Neural crest cell (in vitro differentiated cells): ENCODE data around the gene ZDHHC1. TPM values are rescaled to one million over a fixed set of nuclear protein-coding genes. Genes with fewer than 3 reads are reported as not detected.

Experiments used
- DNase-seq: peaks from one replicate; pipeline ENCODE4 v3.0.0; 2021; ENCODE audit warnings: low read depth, mixed read lengths, low spot score
- H3K27ac Mint-ChIP-seq: one replicate; pipeline ENCODE4 v1.8.0; 2021; ENCODE audit warnings: mild to moderate bottlenecking, mixed read lengths; ENCODE audit not compliant: unreplicated experiment
- H3K27me3 Mint-ChIP-seq: 2 replicates; pipeline ENCODE4 v1.8.0; 2021; ENCODE audit warnings: low read depth, mild to moderate bottlenecking, mixed read lengths
- H3K36me3 Mint-ChIP-seq: 2 replicates; pipeline ENCODE4 v1.8.0; 2021; ENCODE audit warnings: low read depth, mild to moderate bottlenecking, mixed read lengths
- H3K4me1 Mint-ChIP-seq: 2 replicates; pipeline ENCODE4 v1.8.0; 2021; ENCODE audit warnings: mixed read lengths
- H3K4me3 Mint-ChIP-seq: one replicate; pipeline ENCODE4 v1.8.0; 2021; ENCODE audit warnings: mild to moderate bottlenecking, mixed read lengths
- H3K9me3 Mint-ChIP-seq: 2 replicates; pipeline ENCODE4 v1.8.0; 2021; ENCODE audit warnings: mixed read lengths
- CTCF ChIP-seq: fragments of 200-600 bp; sonication (generic); conservative IDR thresholded peaks from 2 replicates; pipeline ENCODE4 v1.5.0; 2021; ENCODE audit warnings: antibody characterized with exemption, mild to moderate bottlenecking
- total RNA-seq: library from RNA; stranded (reverse); gene quantifications from 2 replicates; pipeline ENCODE4 v1.2.1, GENCODE V29; 2021

The ZDHHC1 gene
- total RNA-seq, 1 donor from 2014 or later: 10.2 TPM

- Mint-ChIP-seq H3K27me3 (no peaks in the 10 kb centered on the region), H3K36me3 (no peaks in the 10 kb centered on the region), H3K4me3 (no peak overlapping the region), H3K27ac (peak overlapping the region; percentile 62), H3K4me1 (peaks cover 11% of the 10 kb centered on the region), H3K9me3 (no peaks in the 10 kb centered on the region)
- DNase-seq: no peak
- no peak for TF ChIP-seq CTCF
These were observed 9.0 kb downstream of the ZDHHC1 start for GRCh38 chr16:67407176-67407787.

GRCh38 chr16:67406111-67406971, 9.9 kb downstream of the ZDHHC1 start:
- no peaks in the 10 kb centered on the region for H3K27me3 Mint-ChIP-seq
- peaks cover 18% of the 10 kb centered on the region for H3K4me1 Mint-ChIP-seq
- DNase-seq: no peak
- no peak overlapping the region for H3K4me3 Mint-ChIP-seq
- peak overlapping the region; percentile 60 for H3K27ac Mint-ChIP-seq
- no peak for TF ChIP-seq CTCF
- no peaks in the 10 kb centered on the region for H3K36me3 Mint-ChIP-seq
- no peaks in the 10 kb centered on the region for H3K9me3 Mint-ChIP-seq

GRCh38 chr16:67405336-67405735, 10.9 kb downstream of the ZDHHC1 start:
- DNase-seq: no peak
- Mint-ChIP-seq H3K9me3 (no peaks in the 10 kb centered on the region), H3K27ac (no peak overlapping the region), H3K27me3 (no peaks in the 10 kb centered on the region), H3K4me1 (peaks cover 18% of the 10 kb centered on the region), H3K36me3 (no peaks in the 10 kb centered on the region), H3K4me3 (no peak overlapping the region)
- no peak for TF ChIP-seq CTCF

DNA sequence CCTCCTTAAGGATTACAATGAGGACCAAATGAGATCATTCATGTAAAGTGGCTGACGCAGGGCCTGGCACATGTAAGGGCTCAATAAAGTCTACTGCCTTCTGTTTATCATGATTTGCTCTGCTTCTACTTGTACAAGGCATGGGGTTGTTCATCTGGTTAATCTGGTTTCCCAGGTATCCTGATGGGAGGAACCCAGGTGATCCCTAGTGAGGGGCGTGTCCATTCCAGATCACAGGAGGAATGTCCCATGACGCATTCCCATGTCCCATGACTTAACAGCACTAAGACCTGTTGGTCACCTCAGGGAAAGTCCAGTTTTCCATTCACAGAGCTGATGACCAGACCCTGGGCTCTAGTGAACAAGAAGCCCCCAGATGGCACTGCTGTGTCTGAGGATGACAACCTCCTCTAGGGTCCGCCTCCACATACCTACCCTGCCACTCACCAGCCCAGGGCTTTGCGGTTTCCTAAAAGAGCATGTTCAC, 11.5 kb downstream of the ZDHHC1 start:
- no peak for TF ChIP-seq CTCF
- no peak for DNase-seq
- Mint-ChIP-seq H3K27ac (no peak overlapping the region), H3K27me3 (no peaks in the 10 kb centered on the region), H3K9me3 (no peaks in the 10 kb centered on the region), H3K4me1 (peaks cover 18% of the 10 kb centered on the region), H3K36me3 (no peaks in the 10 kb centered on the region), H3K4me3 (no peak overlapping the region)

DNA sequence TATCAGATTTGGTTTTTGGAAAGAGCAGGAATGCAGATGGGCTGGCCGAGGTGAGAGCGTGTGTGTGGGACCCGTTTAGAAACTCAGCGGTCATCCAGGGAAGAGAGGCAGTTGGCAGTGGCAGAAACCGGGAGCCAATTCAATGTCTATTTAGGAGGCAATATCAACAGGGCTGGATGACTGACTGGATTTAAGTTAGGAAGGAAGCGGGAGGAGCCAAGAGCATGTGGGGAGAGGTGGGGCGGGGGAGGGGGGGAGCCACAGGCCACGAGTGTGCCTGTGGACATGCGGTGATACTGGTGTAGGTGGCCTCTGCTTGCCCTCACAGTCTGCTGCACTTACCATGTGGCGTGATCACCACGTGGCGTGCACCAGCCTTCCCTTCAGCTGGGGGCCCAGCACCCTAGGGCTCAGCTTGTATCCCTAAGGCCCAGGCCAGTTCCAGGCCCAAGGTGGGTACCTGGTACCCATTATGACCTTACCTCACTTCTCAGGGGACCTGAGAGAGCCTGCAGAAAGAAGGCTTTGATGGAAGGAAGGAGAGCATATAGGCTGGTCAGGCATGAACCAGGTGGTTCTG, 12.2 kb downstream of the ZDHHC1 start:
- Mint-ChIP-seq H3K9me3 (no peaks in the 10 kb centered on the region), H3K36me3 (no peaks in the 10 kb centered on the region), H3K4me3 (no peak overlapping the region), H3K27ac (no peak overlapping the region), H3K27me3 (no peaks in the 10 kb centered on the region), H3K4me1 (peaks cover 18% of the 10 kb centered on the region)
- DNase-seq: no peak
- TF ChIP-seq CTCF: no peak
